Measurements from ENCODE around the gene PTPRD.
A peak's percentile ranks its signal among the peaks of the same experiment; 100 is the strongest.

Gene PTPRD

GRCh38 chr9:10612641-10613398, at the start of gene PTPRD:
PTPRD (minus strand) TSS chr9:10613002.
- peak in 1 of 3 experiments; percentile 3 for DNase-seq (ENCODE audit: low read depth in 3 of 3)

- DNase-seq (ENCODE audit: low read depth in 3 of 3): no peak
These were observed 49.2 kb upstream of the PTPRD start for GRCh38 chr9:10661994-10662393.

- DNase-seq (ENCODE audit: low read depth in 3 of 3): no peak
These were observed 48.6 kb upstream of the PTPRD start for GRCh38 chr9:10661376-10661775.

- DNase-seq (ENCODE audit: low read depth in 3 of 3): no peak
These were observed 38.2 kb upstream of the PTPRD start for GRCh38 chr9:10651012-10651411.

GRCh38 chr9:10649076-10649475, 36.3 kb upstream of the PTPRD start:
- no peak for DNase-seq (ENCODE audit: low read depth in 3 of 3)

GRCh38 chr9:10633785-10634184, 21.0 kb upstream of the PTPRD start:
- DNase-seq (ENCODE audit: low read depth in 3 of 3): no peak

GRCh38 chr9:10614196-10614800, 1.5 kb upstream of the PTPRD start:
- DNase-seq (ENCODE audit: low read depth in 3 of 3): no peak

- no peak for DNase-seq (ENCODE audit: low read depth in 3 of 3)
These were observed 617 bp upstream of the PTPRD start for GRCh38 chr9:10613419-10613818.

- DNase-seq (ENCODE audit: low read depth in 3 of 3): no peak
These were observed 7.4 kb downstream of the PTPRD start for GRCh38 chr9:10605388-10605787.

GRCh38 chr9:10604927-10605326, 7.9 kb downstream of the PTPRD start:
- DNase-seq (ENCODE audit: low read depth in 3 of 3): no peak

- DNase-seq (ENCODE audit: low read depth in 3 of 3): no peak
These were observed 15.0 kb downstream of the PTPRD start for GRCh38 chr9:10597801-10598200.

GRCh38 chr9:10594482-10594881, 18.3 kb downstream of the PTPRD start:
- DNase-seq (ENCODE audit: low read depth in 3 of 3): no peak

GRCh38 chr9:10586407-10586806, 26.4 kb downstream of the PTPRD start:
- DNase-seq (ENCODE audit: low read depth in 3 of 3): no peak

GRCh38 chr9:10571699-10572098, 41.1 kb downstream of the PTPRD start:
- DNase-seq (ENCODE audit: low read depth in 3 of 3): no peak

- DNase-seq (ENCODE audit: low read depth in 3 of 3): no peak
These were observed 46.0 kb downstream of the PTPRD start for GRCh38 chr9:10566848-10567247.

GRCh38 chr9:10562581-10563343, 50.0 kb downstream of the PTPRD start:
- DNase-seq (ENCODE audit: low read depth in 3 of 3): no peak

- DNase-seq (ENCODE audit: low read depth in 3 of 3): no peak
These were observed 64.5 kb downstream of the PTPRD start for GRCh38 chr9:10548348-10548747.

- no peak for DNase-seq (ENCODE audit: low read depth in 3 of 3)
These were observed 74.7 kb downstream of the PTPRD start for GRCh38 chr9:10538073-10538472.

- no peak for DNase-seq (ENCODE audit: low read depth in 3 of 3)
These were observed 78.0 kb downstream of the PTPRD start for GRCh38 chr9:10534850-10535249.

GRCh38 chr9:10525972-10526371, 86.8 kb downstream of the PTPRD start:
- DNase-seq (ENCODE audit: low read depth in 3 of 3): no peak

- no peak for DNase-seq (ENCODE audit: low read depth in 3 of 3)
These were observed 89.6 kb downstream of the PTPRD start for GRCh38 chr9:10523164-10523563.

- no peak for DNase-seq (ENCODE audit: low read depth in 3 of 3)
These were observed 100.7 kb downstream of the PTPRD start for GRCh38 chr9:10512144-10512543.

- DNase-seq (ENCODE audit: low read depth in 3 of 3): no peak
These were observed 123.9 kb downstream of the PTPRD start for GRCh38 chr9:10488937-10489336.
